ENCODE results near the gene SERPING1.

Gene SERPING1

DNA sequence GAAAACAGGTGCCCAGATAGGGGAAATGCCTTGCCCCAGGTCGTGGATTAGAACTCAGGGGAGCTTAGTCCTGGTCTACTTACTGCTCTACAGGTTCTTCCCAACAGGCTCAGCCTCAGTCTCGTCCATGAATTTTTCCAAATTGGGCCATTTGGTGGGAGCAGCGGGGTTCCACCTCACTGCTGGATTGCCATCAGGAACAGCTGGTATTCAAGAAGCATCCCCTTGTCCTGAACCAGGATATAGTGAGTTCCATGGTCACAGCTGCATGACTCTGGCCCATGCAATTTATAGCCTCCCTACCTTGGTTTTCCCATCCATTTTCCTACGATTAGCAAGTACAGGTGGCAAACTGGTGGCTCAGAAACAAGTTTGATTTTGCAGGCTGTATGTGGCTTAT, 23.4 kb upstream of the SERPING1 start:
- TF ChIP-seq ZNF274 (IDR thresholded peaks at IDR 0.05; ENCODE audit: low read depth, low read length): no peak

DNA sequence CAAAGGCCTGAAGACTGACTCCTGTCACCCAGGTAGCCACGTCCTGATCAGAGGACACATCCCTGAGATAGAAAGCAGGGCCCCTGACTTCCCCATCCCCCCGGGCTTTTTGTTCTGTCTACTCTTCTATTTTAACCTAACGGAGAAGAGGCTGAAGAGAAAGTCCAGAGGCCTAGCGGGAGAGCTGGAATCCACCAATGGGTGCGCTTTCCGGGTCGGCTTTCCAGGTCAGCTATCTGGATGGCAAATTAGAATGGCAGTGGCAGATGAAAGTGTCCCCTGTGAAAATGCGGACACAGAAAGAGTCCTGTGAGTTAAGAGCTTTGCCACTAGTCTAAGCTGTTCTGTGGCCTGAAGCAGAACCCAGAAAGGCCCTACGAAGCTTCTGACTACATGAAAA, 13.1 kb upstream of the SERPING1 start:
- no peak for TF ChIP-seq ZNF274 (IDR thresholded peaks at IDR 0.05; ENCODE audit: low read depth, low read length)

More for the DNA sequence above, 23.4 kb upstream of the SERPING1 start:
- no peak overlapping the region for H3K4me3 ChIP-seq (ENCODE audit: low read length)

DNA sequence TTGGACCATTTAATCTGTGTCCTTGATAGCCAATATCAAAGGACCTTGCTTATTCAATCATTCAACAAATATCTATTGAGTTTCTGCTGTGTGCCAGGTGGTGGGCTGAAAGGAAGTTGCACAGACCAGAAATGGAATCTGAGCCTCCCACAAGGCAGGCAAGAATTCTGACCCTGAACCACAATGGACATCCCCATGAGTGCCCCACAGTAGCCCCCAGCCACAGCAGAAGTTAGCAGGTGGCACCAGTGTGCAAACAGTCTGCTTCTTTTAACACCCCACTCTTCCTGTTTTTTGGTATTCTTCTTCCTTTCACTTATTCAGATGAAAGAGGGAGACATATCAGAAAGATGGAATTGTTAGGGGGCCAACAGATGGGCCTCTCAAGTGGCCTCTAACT, 12.2 kb upstream of the SERPING1 start:
- H3K4me3 ChIP-seq (ENCODE audit: low read length): no peak overlapping the region
- no peak for TF ChIP-seq ZNF274 (IDR thresholded peaks at IDR 0.05; ENCODE audit: low read depth, low read length)

More for the DNA sequence above, 13.1 kb upstream of the SERPING1 start:
- no peak overlapping the region for H3K4me3 ChIP-seq (ENCODE audit: low read length)

DNA sequence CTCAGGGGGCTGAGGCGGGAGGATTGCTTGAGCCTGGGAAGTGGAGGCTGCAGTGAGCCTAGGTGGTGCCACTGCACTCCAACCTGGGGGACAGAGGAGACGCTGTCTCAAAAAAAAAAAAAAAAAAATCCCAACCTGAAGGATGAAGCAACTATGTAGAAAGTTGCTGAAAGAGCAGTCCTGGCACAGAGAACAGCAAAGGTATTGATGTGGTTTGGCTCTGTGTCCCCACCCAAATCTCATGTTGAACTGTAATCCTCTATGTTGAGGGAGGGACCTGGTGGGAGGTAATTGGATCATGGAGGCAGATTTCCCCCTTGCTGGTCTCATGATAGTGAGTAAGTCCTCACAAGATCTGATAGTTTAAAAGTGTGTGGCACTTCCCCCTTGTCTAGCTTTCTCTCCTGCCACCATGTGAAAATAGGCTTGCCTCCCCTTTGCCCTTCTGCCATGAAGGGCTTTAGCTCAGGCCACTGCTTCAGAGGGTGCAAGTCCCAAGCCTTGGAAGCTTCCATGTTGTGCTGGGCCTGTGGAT, 10.7 kb upstream of the SERPING1 start:
- TF ChIP-seq ZNF274 (IDR thresholded peaks at IDR 0.05; ENCODE audit: low read depth, low read length): no peak
- no peak overlapping the region for H3K4me3 ChIP-seq (ENCODE audit: low read length)

DNA sequence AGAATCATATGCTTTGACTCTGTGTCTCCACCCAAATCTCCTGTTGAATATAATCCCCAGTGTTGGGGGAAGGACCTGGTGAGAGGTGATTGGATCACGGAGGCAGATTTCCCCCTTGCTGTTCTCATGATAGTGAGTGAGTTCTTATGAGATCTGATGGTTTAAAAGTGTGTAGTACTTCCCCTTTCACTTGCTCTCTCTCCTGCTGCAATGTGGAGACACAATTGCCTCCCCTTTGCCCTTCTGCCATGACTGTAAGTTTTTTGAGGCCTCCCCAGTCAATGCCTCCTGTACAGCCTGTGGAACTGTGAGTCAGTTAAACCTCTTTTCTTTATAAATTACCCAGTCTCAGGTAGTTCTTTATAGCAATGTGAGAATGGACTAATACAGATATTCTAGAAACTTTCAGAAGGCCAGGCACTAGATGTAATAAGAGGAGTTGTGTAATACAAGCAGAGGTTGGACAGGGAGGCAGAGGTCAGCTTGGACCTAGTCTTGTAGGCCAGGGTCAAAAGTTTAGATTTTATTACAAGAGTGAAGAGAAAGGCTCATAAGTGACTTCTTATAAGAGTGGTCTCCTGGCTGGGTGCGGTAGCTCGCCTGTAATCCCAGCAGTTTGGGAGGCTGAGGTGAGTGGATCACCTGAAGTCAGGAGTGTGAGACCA, 9.3 kb upstream of the SERPING1 start:
- TF ChIP-seq ZNF274 (IDR thresholded peaks at IDR 0.05; ENCODE audit: low read depth, low read length): no peak
- no peak overlapping the region for H3K4me3 ChIP-seq (ENCODE audit: low read length)

DNA sequence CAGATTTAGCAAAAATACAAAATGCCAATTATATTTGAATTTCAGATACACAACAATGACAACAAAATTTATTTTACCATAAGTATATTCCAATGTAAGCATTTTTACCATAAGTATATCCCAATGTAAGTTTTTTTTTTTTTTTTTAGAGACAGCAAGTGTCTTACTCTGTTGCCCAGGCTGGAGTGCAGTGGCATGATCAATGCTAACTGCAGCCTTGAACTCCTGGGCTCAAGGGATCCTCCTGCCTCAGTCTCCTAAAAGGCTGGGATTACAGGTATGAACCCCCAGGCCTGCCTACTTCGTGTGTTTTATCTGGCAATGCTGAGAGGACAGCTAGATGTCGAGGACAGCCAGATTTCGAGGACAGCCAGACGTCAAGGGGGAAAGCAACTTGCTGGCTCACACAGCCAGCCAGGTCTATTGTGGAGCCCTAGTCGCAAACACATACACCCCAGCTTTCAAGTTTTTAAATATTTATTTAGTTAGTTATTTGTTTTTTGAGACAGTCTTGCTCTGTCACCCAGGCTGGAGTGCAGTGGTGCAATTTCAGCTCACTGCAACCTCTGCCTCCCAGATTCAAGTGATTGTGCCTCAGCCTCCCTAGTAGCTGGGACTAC, 1.1 kb upstream of the SERPING1 start:
- no peak for TF ChIP-seq ZNF274 (IDR thresholded peaks at IDR 0.05; ENCODE audit: low read depth, low read length)
- H3K4me3 ChIP-seq (ENCODE audit: low read length): no peak overlapping the region

DNA sequence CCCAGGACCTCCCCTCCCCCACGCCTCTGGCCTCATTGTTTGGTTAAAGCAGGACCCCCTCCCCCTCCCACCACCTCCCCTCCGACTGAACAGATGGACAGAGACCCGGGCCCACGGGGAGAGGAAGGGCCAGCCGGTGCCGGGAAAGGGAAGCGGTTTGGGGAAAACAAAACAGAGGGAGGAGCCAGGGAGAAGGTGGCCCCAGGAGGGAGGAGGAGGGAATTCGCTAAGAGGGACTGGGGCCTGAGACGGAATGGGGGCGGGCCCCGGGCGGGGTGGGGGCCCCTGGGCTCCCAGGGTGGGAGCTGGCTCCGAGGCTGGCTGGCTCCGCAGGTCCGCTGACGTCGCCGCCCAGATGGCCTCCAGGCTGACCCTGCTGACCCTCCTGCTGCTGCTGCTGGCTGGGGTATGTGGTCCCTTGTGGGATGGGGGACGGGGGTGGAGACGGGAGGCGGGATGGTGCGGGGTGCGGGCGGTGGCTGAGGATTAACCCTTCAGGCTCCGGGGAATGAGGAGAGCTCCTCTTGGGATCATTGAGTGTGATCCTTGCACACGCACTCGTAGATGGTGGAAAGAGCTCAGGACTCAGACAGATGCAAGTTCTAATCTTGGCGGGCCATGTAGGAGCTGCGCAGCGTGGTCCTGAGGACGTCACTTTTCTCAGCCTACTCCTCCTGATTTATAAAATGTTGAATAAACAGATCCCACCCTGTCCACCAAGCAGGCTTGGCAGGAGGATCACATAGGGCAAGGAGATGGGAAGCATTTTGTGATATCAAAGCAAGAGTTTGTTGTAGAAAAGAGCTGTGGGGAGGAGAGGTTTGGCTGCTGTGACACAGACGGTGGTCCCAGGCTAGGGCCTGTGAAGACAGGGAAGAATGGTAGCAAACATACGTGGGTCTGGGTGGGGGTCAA, 688 bp downstream of the SERPING1 start:
- H3K4me3 ChIP-seq (ENCODE audit: low read length): no peak overlapping the region
- no peak for TF ChIP-seq ZNF274 (IDR thresholded peaks at IDR 0.05; ENCODE audit: low read depth, low read length)

DNA sequence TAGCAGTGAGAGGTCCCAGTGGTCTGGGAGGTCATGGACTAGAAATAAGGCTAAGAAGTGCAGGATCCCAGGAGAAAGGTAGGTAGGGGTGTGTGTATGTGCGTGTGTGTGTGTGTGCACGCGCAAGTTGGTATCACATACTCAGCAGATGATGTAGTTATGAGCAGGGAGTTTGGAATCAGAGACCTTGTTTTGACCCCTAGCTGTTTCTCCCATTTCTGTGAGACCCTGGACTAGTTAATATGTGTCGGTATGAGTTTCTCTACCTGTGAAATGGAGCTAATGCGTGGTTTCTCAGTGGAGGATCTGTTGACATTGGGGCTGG, 1.3 kb downstream of the SERPING1 start:
- H3K4me3 ChIP-seq (ENCODE audit: low read length): no peak overlapping the region
- no peak for TF ChIP-seq ZNF274 (IDR thresholded peaks at IDR 0.05; ENCODE audit: low read depth, low read length)

DNA sequence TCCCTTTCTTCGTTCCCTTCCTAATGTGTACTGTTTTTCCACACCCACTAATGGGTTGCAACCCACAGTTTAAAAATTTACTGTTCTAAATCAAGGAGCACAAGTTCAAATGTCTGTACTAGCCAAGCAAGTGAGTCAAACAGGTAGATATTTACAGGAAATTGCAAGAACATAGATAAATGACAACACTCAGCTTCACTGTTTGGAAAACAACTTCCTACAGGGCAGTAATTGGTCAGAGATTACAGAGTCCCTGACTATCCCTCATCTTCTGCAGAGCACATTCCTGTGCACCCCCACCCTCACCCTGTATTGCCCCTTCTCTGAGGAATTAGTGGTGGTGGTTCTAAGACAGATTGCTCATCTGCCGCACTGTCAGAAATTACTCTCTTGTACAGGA, 1.9 kb downstream of the SERPING1 start:
- no peak overlapping the region for H3K4me3 ChIP-seq (ENCODE audit: low read length)
- no peak for TF ChIP-seq ZNF274 (IDR thresholded peaks at IDR 0.05; ENCODE audit: low read depth, low read length)

DNA sequence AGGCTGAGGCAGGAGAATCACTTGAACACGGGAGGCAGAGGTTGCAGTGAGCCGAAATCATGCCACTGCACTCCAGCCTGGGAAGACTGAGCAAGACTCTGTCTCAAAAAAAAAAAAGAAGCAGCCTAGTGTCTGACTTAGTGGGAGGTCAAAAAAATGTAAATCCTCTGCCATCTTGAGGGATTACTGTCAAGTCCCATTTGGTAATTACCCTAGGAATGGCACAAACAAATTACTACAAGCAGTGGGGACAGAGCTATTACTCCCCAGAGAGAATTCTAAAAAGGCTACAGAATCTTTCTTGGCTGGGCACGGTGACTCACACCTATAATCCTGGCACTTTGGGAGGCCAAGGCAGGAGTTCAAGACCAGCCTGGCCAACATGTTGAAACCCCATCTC, 3.8 kb downstream of the SERPING1 start:
- TF ChIP-seq ZNF274 (IDR thresholded peaks at IDR 0.05; ENCODE audit: low read depth, low read length): no peak
- no peak overlapping the region for H3K4me3 ChIP-seq (ENCODE audit: low read length)

DNA sequence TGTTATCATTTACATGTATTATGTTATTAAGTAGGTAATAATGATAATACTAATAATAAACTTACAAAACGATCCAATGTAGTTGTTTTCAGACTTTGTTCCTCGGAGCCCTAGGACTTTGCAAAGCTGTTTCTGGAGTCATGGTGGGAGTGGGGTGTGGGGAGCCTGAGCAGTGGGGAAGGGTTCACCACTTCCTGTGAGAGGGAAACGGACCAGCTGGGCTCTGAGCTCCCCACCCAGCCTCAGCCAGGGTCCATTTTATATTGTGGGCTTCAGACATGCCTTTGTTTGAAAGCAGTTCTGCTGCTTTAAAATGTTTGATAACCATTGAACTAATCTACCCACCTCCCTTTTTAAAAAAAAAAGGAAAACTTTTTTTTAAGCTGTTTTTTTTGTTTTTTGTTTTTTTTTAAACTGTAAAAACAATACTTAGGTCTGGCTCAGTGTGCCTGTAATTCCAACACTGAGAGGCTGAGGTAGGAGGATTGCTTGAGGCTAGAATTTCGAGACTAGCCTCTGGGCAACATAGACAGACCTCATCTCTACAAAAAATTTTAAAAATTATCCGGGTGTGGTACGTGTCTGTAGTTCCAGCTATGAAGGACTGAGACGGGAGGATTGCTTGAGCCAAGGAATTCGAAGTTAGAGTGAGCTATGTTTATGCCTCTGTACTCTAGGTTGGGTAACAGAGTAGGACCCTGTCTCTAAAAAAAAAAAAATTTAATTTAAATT, 7.0 kb downstream of the SERPING1 start:
- TF ChIP-seq ZNF274 (IDR thresholded peaks at IDR 0.05; ENCODE audit: low read depth, low read length): no peak
- no peak overlapping the region for H3K4me3 ChIP-seq (ENCODE audit: low read length)

DNA sequence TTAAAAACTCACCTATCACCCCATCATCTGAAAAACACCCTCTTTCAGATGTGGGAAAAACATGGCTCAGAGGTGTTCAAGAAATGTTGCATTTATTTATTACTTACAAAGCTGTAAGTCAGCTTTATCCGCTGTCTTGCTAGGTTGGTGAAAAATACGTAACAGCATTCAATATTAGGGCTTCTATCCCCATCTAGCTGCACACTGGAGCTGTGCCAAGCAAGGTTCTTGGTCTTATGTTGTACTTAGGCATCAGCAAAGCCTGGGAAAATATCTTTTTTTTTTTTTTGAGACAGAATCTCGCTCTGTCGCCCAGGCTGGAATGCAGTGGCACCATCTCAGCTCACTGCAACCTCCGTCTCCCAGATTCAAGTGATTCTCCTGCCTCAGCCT, 7.5 kb downstream of the SERPING1 start:
- H3K4me3 ChIP-seq (ENCODE audit: low read length): no peak overlapping the region
- TF ChIP-seq ZNF274 (IDR thresholded peaks at IDR 0.05; ENCODE audit: low read depth, low read length): no peak

DNA sequence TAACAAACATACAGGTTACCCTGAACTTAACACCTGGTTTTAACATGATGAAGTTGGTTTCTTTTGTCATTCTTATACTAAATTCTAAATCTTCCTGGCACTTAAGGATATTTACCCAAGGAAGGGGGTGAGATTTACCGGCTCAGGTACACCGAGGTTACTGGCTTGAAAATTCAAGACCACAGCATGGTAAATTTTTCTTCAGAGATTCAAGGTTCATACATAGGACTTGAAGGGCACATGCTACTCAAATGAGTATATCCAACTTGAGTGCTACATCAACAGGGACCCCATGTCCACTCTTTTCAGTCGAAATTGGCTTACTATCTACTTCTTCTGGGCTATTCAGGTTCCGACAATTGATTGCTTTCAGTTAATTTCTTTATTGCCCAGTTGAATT, 12.7 kb downstream of the SERPING1 start:
- no peak overlapping the region for H3K4me3 ChIP-seq (ENCODE audit: low read length)
- no peak for TF ChIP-seq ZNF274 (IDR thresholded peaks at IDR 0.05; ENCODE audit: low read depth, low read length)

DNA sequence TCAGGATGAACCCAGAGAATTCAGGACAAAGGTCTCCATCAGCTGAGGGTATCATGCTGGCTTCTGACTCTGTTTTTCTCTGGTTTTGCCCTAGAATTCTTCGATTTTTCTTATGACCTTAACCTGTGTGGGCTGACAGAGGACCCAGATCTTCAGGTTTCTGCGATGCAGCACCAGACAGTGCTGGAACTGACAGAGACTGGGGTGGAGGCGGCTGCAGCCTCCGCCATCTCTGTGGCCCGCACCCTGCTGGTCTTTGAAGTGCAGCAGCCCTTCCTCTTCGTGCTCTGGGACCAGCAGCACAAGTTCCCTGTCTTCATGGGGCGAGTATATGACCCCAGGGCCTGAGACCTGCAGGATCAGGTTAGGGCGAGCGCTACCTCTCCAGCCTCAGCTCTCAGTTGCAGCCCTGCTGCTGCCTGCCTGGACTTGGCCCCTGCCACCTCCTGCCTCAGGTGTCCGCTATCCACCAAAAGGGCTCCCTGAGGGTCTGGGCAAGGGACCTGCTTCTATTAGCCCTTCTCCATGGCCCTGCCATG, 16.8 kb downstream of the SERPING1 start:
- H3K4me3 ChIP-seq (ENCODE audit: low read length): no peak overlapping the region
- TF ChIP-seq ZNF274 (IDR thresholded peaks at IDR 0.05; ENCODE audit: low read depth, low read length): no peak
